Measurements from ENCODE around the gene BPIFB3. TPM values are rescaled to one million over a fixed set of nuclear protein-coding genes. Genes with fewer than 3 reads are reported as not detected.

Gene BPIFB3
- total and polyA plus RNA-seq, 2 donors from 2014 or later = not detected

- Histone ChIP-seq H3K4me3 (ENCODE audit: low read length in 3 of 3) (no peak overlapping the region), H3K4me1 (ENCODE audit: control insufficient read depth in 2 of 3, insufficient read depth in 2 of 3, low read depth in 1 of 3, low read length in 3 of 3) (peaks cover 0 to 3% (median 0%) of the 10 kb centered on the region in 3 donors), H3K9me3 (ENCODE audit: control insufficient read depth in 2 of 3, insufficient read depth in 1 of 3, low read length in 3 of 3) (no peaks in the 10 kb centered on the region), H3K27me3 (ENCODE audit: control insufficient read depth, insufficient read depth, low read length) (no peaks in the 10 kb centered on the region), H3K27ac (ENCODE audit: low read depth in 2 of 2, low read length in 2 of 2) (no peak overlapping the region), H3K9ac (ENCODE audit: low read length in 3 of 3) (no peak overlapping the region), H3K36me3 (ENCODE audit: control insufficient read depth in 2 of 3, insufficient read depth in 3 of 3, low read length in 3 of 3) (no peaks in the 10 kb centered on the region)
- DNase-seq (no peak), FAIRE-seq (no peak)
- intact Hi-C loops (cut with DNase I) = no loop called here
- TF ChIP-seq, protein P1, sequence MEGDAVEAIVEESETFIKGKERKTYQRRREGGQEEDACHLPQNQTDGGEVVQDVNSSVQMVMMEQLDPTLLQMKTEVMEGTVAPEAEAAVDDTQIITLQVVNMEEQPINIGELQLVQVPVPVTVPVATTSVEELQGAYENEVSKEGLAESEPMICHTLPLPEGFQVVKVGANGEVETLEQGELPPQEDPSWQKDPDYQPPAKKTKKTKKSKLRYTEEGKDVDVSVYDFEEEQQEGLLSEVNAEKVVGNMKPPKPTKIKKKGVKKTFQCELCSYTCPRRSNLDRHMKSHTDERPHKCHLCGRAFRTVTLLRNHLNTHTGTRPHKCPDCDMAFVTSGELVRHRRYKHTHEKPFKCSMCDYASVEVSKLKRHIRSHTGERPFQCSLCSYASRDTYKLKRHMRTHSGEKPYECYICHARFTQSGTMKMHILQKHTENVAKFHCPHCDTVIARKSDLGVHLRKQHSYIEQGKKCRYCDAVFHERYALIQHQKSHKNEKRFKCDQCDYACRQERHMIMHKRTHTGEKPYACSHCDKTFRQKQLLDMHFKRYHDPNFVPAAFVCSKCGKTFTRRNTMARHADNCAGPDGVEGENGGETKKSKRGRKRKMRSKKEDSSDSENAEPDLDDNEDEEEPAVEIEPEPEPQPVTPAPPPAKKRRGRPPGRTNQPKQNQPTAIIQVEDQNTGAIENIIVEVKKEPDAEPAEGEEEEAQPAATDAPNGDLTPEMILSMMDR (IDR thresholded peaks at IDR 0.05; ENCODE audit: borderline replicate concordance, extremely low read depth, insufficient read depth) = no peak
Measured at GRCh38 chr20:33014336-33015113, 39.2 kb upstream of the BPIFB3 start.

DNA sequence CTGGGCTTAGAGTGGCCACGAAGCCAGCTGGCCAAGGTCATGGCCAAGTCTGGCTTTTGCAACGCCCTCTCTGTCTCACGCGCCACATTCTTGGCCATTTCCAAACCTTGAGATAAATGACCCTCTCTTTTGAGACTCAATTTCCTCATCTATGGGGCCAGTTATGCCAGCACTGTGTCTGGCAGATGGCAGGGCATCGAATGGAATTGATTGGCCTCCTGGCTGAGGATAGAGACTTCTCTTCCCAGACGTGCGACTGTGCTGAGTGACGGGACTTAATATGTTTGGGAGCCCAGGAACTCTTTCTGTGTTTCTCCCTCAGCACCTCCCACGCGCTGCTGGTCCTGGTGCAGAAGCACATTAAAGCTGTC, 38.6 kb upstream of the BPIFB3 start:
- no peak overlapping the region for H3K9ac ChIP-seq (ENCODE audit: low read length in 3 of 3)
- intact Hi-C loops (cut with DNase I) = no loop called here
- TF ChIP-seq, protein P1 (IDR thresholded peaks at IDR 0.05; ENCODE audit: borderline replicate concordance, extremely low read depth, insufficient read depth) = no peak
- H3K27ac ChIP-seq (ENCODE audit: low read depth in 2 of 2, low read length in 2 of 2) = no peak overlapping the region
- no peaks in the 10 kb centered on the region for H3K36me3 ChIP-seq (ENCODE audit: control insufficient read depth in 2 of 3, insufficient read depth in 3 of 3, low read length in 3 of 3)
- H3K27me3 ChIP-seq (ENCODE audit: control insufficient read depth, insufficient read depth, low read length) = no peaks in the 10 kb centered on the region
- FAIRE-seq (no peak), DNase-seq (peak in 3 of 5 donors; percentile 15 to 31 (median 22))
- H3K4me1 ChIP-seq (ENCODE audit: control insufficient read depth in 2 of 3, insufficient read depth in 2 of 3, low read depth in 1 of 3, low read length in 3 of 3) = no peaks in the 10 kb centered on the region
- H3K4me3 ChIP-seq (ENCODE audit: low read length in 3 of 3) = no peak overlapping the region
- no peaks in the 10 kb centered on the region for H3K9me3 ChIP-seq (ENCODE audit: control insufficient read depth in 2 of 3, insufficient read depth in 1 of 3, low read length in 3 of 3)

DNA sequence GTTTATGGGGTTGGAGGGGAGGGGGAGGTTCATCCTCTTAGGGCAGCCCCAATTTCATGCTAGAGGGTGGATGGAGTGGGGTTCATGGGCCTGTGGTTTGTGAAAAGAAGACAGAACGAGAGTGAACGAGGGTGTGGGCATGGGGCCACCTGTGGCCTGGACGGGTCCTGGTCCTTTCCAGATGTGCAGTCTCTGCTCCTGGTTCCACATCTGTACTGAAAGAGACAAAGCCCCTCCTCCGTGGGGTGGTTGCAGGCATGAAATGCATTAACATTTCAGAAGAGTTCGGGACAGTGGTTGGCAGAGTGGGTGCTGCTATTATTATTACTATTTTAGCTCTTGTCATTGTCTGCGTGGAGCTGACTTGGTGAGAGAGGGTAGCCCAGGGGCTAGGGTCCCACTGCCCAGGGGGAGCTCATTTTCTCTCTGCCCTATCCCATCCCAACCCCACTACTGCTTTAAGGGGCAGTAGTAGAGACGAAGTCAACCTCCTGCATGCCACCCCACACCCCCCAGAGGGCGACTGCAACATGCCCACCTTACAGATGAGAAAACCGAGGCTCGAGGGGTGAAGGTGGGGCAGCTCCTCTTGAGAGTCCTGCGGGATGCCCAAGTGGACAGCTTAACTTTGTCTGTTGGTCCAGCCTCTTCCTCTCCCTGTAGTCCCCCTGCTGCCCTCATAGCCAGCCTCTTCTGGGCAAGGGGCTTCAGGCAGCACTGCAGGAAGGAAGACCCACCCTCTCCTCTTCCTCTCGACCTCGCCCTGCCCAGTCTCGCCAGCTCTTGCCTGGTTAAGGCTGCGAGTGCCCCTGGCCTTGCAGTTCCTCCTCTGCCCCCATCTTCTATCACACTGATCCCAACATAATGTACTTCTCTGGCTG, 37.8 kb upstream of the BPIFB3 start:
- H3K27ac ChIP-seq (ENCODE audit: low read depth in 2 of 2, low read length in 2 of 2) = no peak overlapping the region
- intact Hi-C loops (cut with DNase I) = no loop called here
- H3K4me1 ChIP-seq (ENCODE audit: control insufficient read depth in 2 of 3, insufficient read depth in 2 of 3, low read depth in 1 of 3, low read length in 3 of 3) = no peaks in the 10 kb centered on the region
- FAIRE-seq (no peak), DNase-seq (no peak)
- no peaks in the 10 kb centered on the region for H3K9me3 ChIP-seq (ENCODE audit: control insufficient read depth in 2 of 3, insufficient read depth in 1 of 3, low read length in 3 of 3)
- no peak overlapping the region for H3K9ac ChIP-seq (ENCODE audit: low read length in 3 of 3)
- no peak overlapping the region for H3K4me3 ChIP-seq (ENCODE audit: low read length in 3 of 3)
- H3K27me3 ChIP-seq (ENCODE audit: control insufficient read depth, insufficient read depth, low read length) = no peaks in the 10 kb centered on the region
- TF ChIP-seq, protein P1 (IDR thresholded peaks at IDR 0.05; ENCODE audit: borderline replicate concordance, extremely low read depth, insufficient read depth) = no peak
- H3K36me3 ChIP-seq (ENCODE audit: control insufficient read depth in 2 of 3, insufficient read depth in 3 of 3, low read length in 3 of 3) = no peaks in the 10 kb centered on the region
